HepG2 (cell line): Measurements from ENCODE around the gene GRIK5.

Experiments used
- DMTF1 ChIP-seq: sonication (generic); formaldehyde crosslinking; IDR thresholded peaks from 2 replicates; pipeline ENCODE4 v1.4.0; 2020; ENCODE audit warnings: mild to moderate bottlenecking, missing genetic modification reagents
- SIN3A ChIP-seq: IDR thresholded peaks from 2 replicates; pipeline ENCODE4 v1.6.1; 2011; ENCODE audit warnings: low read depth, mild to moderate bottlenecking, control low read depth, low read length, borderline replicate concordance
- ZNF224 ChIP-seq: sonication (generic); formaldehyde crosslinking; IDR thresholded peaks from 2 replicates; pipeline ENCODE4 v1.5.0; 2020; ENCODE audit warnings: mild to moderate bottlenecking, missing genetic modification reagents
- TF ChIP-seq, protein P1 (sequence below): sonication (generic); formaldehyde crosslinking; IDR thresholded peaks from 2 replicates; pipeline ENCODE4 v1.4.0; 2020; ENCODE audit warnings: missing genetic modification reagents
- TF ChIP-seq, protein P2 (sequence below): sonication (generic); formaldehyde crosslinking; IDR thresholded peaks from 2 replicates; pipeline ENCODE4 v1.4.0; 2020; ENCODE audit warnings: missing genetic modification reagents, mild to moderate bottlenecking, borderline replicate concordance
- TF ChIP-seq, protein P3 (sequence below): sonication (generic); formaldehyde crosslinking; IDR thresholded peaks from 2 replicates; pipeline ENCODE4 v1.5.0; 2020; ENCODE audit warnings: mild to moderate bottlenecking, missing genetic modification reagents, moderate library complexity
- TF ChIP-seq, protein P4 (sequence below): sonication (generic); formaldehyde crosslinking; IDR thresholded peaks from 2 replicates; pipeline ENCODE4; 2020; ENCODE audit warnings: missing genetic modification reagents, mild to moderate bottlenecking, borderline replicate concordance
- TF ChIP-seq, protein P5 (sequence below): sonication (generic); formaldehyde crosslinking; IDR thresholded peaks from 2 replicates; pipeline ENCODE4 v1.4.0; 2020; ENCODE audit warnings: missing genetic modification reagents

- TF ChIP-seq, protein P1, sequence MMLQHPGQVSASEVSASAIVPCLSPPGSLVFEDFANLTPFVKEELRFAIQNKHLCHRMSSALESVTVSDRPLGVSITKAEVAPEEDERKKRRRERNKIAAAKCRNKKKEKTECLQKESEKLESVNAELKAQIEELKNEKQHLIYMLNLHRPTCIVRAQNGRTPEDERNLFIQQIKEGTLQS (CRISPR knock-in tag), result no peak
- TF ChIP-seq, protein P2, sequence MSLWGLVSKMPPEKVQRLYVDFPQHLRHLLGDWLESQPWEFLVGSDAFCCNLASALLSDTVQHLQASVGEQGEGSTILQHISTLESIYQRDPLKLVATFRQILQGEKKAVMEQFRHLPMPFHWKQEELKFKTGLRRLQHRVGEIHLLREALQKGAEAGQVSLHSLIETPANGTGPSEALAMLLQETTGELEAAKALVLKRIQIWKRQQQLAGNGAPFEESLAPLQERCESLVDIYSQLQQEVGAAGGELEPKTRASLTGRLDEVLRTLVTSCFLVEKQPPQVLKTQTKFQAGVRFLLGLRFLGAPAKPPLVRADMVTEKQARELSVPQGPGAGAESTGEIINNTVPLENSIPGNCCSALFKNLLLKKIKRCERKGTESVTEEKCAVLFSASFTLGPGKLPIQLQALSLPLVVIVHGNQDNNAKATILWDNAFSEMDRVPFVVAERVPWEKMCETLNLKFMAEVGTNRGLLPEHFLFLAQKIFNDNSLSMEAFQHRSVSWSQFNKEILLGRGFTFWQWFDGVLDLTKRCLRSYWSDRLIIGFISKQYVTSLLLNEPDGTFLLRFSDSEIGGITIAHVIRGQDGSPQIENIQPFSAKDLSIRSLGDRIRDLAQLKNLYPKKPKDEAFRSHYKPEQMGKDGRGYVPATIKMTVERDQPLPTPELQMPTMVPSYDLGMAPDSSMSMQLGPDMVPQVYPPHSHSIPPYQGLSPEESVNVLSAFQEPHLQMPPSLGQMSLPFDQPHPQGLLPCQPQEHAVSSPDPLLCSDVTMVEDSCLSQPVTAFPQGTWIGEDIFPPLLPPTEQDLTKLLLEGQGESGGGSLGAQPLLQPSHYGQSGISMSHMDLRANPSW (CRISPR knock-in tag), result no peak
- no peak for TF ChIP-seq DMTF1 (CRISPR knock-in tag)
- TF ChIP-seq SIN3A, result no peak
- no peak for TF ChIP-seq ZNF224
- TF ChIP-seq, protein P3, sequence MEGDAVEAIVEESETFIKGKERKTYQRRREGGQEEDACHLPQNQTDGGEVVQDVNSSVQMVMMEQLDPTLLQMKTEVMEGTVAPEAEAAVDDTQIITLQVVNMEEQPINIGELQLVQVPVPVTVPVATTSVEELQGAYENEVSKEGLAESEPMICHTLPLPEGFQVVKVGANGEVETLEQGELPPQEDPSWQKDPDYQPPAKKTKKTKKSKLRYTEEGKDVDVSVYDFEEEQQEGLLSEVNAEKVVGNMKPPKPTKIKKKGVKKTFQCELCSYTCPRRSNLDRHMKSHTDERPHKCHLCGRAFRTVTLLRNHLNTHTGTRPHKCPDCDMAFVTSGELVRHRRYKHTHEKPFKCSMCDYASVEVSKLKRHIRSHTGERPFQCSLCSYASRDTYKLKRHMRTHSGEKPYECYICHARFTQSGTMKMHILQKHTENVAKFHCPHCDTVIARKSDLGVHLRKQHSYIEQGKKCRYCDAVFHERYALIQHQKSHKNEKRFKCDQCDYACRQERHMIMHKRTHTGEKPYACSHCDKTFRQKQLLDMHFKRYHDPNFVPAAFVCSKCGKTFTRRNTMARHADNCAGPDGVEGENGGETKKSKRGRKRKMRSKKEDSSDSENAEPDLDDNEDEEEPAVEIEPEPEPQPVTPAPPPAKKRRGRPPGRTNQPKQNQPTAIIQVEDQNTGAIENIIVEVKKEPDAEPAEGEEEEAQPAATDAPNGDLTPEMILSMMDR (CRISPR knock-in tag), result no peak
- TF ChIP-seq, protein P4, sequence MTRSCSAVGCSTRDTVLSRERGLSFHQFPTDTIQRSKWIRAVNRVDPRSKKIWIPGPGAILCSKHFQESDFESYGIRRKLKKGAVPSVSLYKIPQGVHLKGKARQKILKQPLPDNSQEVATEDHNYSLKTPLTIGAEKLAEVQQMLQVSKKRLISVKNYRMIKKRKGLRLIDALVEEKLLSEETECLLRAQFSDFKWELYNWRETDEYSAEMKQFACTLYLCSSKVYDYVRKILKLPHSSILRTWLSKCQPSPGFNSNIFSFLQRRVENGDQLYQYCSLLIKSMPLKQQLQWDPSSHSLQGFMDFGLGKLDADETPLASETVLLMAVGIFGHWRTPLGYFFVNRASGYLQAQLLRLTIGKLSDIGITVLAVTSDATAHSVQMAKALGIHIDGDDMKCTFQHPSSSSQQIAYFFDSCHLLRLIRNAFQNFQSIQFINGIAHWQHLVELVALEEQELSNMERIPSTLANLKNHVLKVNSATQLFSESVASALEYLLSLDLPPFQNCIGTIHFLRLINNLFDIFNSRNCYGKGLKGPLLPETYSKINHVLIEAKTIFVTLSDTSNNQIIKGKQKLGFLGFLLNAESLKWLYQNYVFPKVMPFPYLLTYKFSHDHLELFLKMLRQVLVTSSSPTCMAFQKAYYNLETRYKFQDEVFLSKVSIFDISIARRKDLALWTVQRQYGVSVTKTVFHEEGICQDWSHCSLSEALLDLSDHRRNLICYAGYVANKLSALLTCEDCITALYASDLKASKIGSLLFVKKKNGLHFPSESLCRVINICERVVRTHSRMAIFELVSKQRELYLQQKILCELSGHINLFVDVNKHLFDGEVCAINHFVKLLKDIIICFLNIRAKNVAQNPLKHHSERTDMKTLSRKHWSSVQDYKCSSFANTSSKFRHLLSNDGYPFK (CRISPR knock-in tag), result no peak
- TF ChIP-seq, protein P5, sequence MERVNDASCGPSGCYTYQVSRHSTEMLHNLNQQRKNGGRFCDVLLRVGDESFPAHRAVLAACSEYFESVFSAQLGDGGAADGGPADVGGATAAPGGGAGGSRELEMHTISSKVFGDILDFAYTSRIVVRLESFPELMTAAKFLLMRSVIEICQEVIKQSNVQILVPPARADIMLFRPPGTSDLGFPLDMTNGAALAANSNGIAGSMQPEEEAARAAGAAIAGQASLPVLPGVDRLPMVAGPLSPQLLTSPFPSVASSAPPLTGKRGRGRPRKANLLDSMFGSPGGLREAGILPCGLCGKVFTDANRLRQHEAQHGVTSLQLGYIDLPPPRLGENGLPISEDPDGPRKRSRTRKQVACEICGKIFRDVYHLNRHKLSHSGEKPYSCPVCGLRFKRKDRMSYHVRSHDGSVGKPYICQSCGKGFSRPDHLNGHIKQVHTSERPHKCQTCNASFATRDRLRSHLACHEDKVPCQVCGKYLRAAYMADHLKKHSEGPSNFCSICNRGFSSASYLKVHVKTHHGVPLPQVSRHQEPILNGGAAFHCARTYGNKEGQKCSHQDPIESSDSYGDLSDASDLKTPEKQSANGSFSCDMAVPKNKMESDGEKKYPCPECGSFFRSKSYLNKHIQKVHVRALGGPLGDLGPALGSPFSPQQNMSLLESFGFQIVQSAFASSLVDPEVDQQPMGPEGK (CRISPR knock-in tag), result no peak
These were observed 26.3 kb upstream of the GRIK5 start for GRCh38 chr19:42096255-42096837.
